H9 (cell line): ENCODE measurements around the gene TRPV3. TPM values are rescaled to one million over a fixed set of nuclear protein-coding genes. Genes with fewer than 3 reads are reported as not detected.

ENCODE experiments used
- DNase-seq: peaks from one replicate; pipeline ENCODE4 v3.0.0-alpha.2; 2017
- H2AFZ ChIP-seq: one replicate; pipeline ENCODE4 v1.6.1; 2013; ENCODE audit warnings: mild to moderate bottlenecking, low read length, control low read depth, moderate library complexity
- H2AK5ac ChIP-seq: 2 replicates; pipeline ENCODE4 v1.6.1; 2013; ENCODE audit warnings: low read length, control low read depth, mixed read lengths; ENCODE audit not compliant: insufficient read length
- H2BK120ac ChIP-seq: one replicate; pipeline ENCODE4 v1.6.1; 2013; ENCODE audit warnings: low read depth, mild to moderate bottlenecking, low read length, control low read depth, inconsistent platforms; ENCODE audit not compliant: poor library complexity, severe bottlenecking
- H2BK12ac ChIP-seq: 2 replicates; pipeline ENCODE4 v1.6.1; 2013; ENCODE audit warnings: low read length, control low read depth, mixed read lengths, low read depth; ENCODE audit not compliant: insufficient read length
- H2BK15ac ChIP-seq: 2 replicates; pipeline ENCODE4 v1.6.1; 2013; ENCODE audit warnings: low read depth, low read length, control low read depth
- H2BK20ac ChIP-seq: one replicate; pipeline ENCODE4 v1.6.1; 2013; ENCODE audit warnings: low read depth, mild to moderate bottlenecking, low read length, control low read depth, inconsistent platforms; ENCODE audit not compliant: poor library complexity, severe bottlenecking
- H2BK5ac ChIP-seq: 2 replicates; pipeline ENCODE4 v1.6.1; 2013; ENCODE audit warnings: low read length, control low read depth, mixed read lengths; ENCODE audit not compliant: insufficient read length
- H3K14ac ChIP-seq: 2 replicates; pipeline ENCODE4 v1.6.1; 2013; ENCODE audit warnings: low read length, control low read depth; ENCODE audit not compliant: insufficient read depth
- H3K18ac ChIP-seq: 2 replicates; pipeline ENCODE4 v1.6.1; 2013; ENCODE audit warnings: low read depth, mild to moderate bottlenecking, mixed read lengths, low read length, control low read depth; ENCODE audit not compliant: insufficient read length
- H3K23ac ChIP-seq: 2 replicates; pipeline ENCODE4 v1.6.1; 2013; ENCODE audit warnings: low read length, control low read depth, mixed read lengths, low read depth; ENCODE audit not compliant: insufficient read length
- H3K23me2 ChIP-seq: 2 replicates; pipeline ENCODE4 v1.6.1; 2013; ENCODE audit warnings: low read depth, mild to moderate bottlenecking, mixed read lengths, low read length, control low read depth; ENCODE audit not compliant: insufficient read length, poor library complexity, severe bottlenecking
- H3K27ac ChIP-seq: 2 replicates; pipeline ENCODE4 v1.5.1; 2013; ENCODE audit warnings: low read length, control low read depth, mixed read lengths, low read depth; ENCODE audit not compliant: insufficient read length
- H3K27me3 ChIP-seq: 2 replicates; pipeline ENCODE4 v1.6.1; 2013; ENCODE audit warnings: low read length, control low read depth, inconsistent platforms; ENCODE audit not compliant: insufficient read depth
- H3K4ac ChIP-seq: 2 replicates; pipeline ENCODE4 v1.6.1; 2013; ENCODE audit warnings: low read depth, mild to moderate bottlenecking, control low read depth, inconsistent platforms, low read length, moderate library complexity
- H3K4me1 ChIP-seq: 2 replicates; pipeline ENCODE4 v1.6.1; 2013; ENCODE audit warnings: low read length, control low read depth, inconsistent platforms; ENCODE audit not compliant: insufficient read depth
- H3K4me2 ChIP-seq: 2 replicates; pipeline ENCODE4 v1.6.1; 2013; ENCODE audit warnings: low read length, control low read depth, mixed read lengths; ENCODE audit not compliant: insufficient read length, insufficient read depth
- H3K56ac ChIP-seq: 2 replicates; pipeline ENCODE4 v1.6.1; 2013; ENCODE audit warnings: low read depth, mild to moderate bottlenecking, mixed read lengths, low read length, control low read depth; ENCODE audit not compliant: insufficient read length
- H3K79me1 ChIP-seq: 2 replicates; pipeline ENCODE4 v1.6.1; 2013; ENCODE audit warnings: low read depth, mild to moderate bottlenecking, moderate library complexity, low read length, control low read depth, inconsistent platforms; ENCODE audit not compliant: insufficient read depth, poor library complexity, severe bottlenecking
- H3K79me2 ChIP-seq: 2 replicates; pipeline ENCODE4 v1.6.1; 2013; ENCODE audit warnings: low read length, control low read depth, inconsistent platforms; ENCODE audit not compliant: insufficient read depth
- H3K9ac ChIP-seq: 2 replicates; pipeline ENCODE4 v1.6.1; 2013; ENCODE audit warnings: low read length, control low read depth, mixed read lengths; ENCODE audit not compliant: insufficient read length; ENCODE audit errors: extremely low read depth
- H3K9me3 ChIP-seq: one replicate; pipeline ENCODE4 v1.6.1; 2013; ENCODE audit warnings: low read depth, low read length, inconsistent platforms; ENCODE audit not compliant: control insufficient read depth
- H3T11ph ChIP-seq: one replicate; pipeline ENCODE4 v1.6.1; 2013; ENCODE audit warnings: mild to moderate bottlenecking, low read length, control low read depth, inconsistent platforms
- H4K20me1 ChIP-seq: one replicate; pipeline ENCODE4 v1.6.1; 2013; ENCODE audit not compliant: control insufficient read depth, insufficient read length, insufficient read depth
- H4K5ac ChIP-seq: 2 replicates; pipeline ENCODE4 v1.6.1; 2013; ENCODE audit warnings: low read depth, mild to moderate bottlenecking, mixed read lengths, low read length, control low read depth; ENCODE audit not compliant: insufficient read length
- H4K8ac ChIP-seq: replicated peaks from 2 replicates; pipeline ENCODE4 v1.6.1; 2013; ENCODE audit warnings: low read length, control low read depth, mixed read lengths, low read depth; ENCODE audit not compliant: insufficient read length
- H4K91ac ChIP-seq: 2 replicates; pipeline ENCODE4 v1.6.1; 2013; ENCODE audit warnings: low read depth, mild to moderate bottlenecking, moderate library complexity, mixed read lengths, low read length, control low read depth; ENCODE audit not compliant: insufficient read length
- H3K27ac Mint-ChIP-seq, 3 experiments: 2 replicates in 2 of 3; 3 replicates in 1 of 3; pipeline ENCODE4 v1.8.0; 2020 to 2021; ENCODE audit warnings: mixed read lengths in 3 of 3, mild to moderate bottlenecking in 1 of 3, moderate library complexity in 1 of 3
- H3K27me3 Mint-ChIP-seq: 2 replicates; pipeline ENCODE4 v1.8.0; 2021; ENCODE audit warnings: low read depth, mild to moderate bottlenecking, moderate library complexity, mixed read lengths
- H3K36me3 Mint-ChIP-seq, 3 experiments: 2 replicates in 2 of 3; 3 replicates in 1 of 3; pipeline ENCODE4 v1.8.0; 2020 to 2021; ENCODE audit warnings: low read depth in 3 of 3, mixed read lengths in 3 of 3; ENCODE audit not compliant: insufficient read depth in 1 of 3
- H3K4me1 Mint-ChIP-seq, 2 experiments: 2 replicates each; pipeline ENCODE4 v1.8.0; 2020; ENCODE audit warnings: mixed read lengths in 2 of 2
- H3K4me3 Mint-ChIP-seq, 2 experiments: 2 replicates in 1 of 2; 3 replicates in 1 of 2; pipeline ENCODE4 v1.8.0; 2020 to 2021; ENCODE audit warnings: mild to moderate bottlenecking in 2 of 2, mixed read lengths in 2 of 2, moderate library complexity in 1 of 2
- H3K9me3 Mint-ChIP-seq, 2 experiments: 2 replicates in 1 of 2; 3 replicates in 1 of 2; pipeline ENCODE4 v1.8.0; 2020; ENCODE audit warnings: mild to moderate bottlenecking in 2 of 2, mixed read lengths in 2 of 2, moderate library complexity in 1 of 2
- WGBS: extraction: QIAGEN DNeasy Blood & Tissue Kit; methylation state at CpG from one replicate; pipeline ENCODE4 v1.1.7; 2013; ENCODE audit warnings: missing lambda C conversion rate, low lambda C conversion rate, mixed read lengths; ENCODE audit not compliant: insufficient read length; ENCODE audit errors: extremely low coverage; 5-methylcytosine and 5-hydroxymethylcytosine counted together
- total RNA-seq: library from RNA; stranded (reverse); gene quantifications from 2 replicates; pipeline ENCODE4 v1.2.1, GENCODE V29; 2021
- TF ChIP-seq, protein P1 (sequence below): fragments of 200-600 bp; sonication (generic); conservative IDR thresholded peaks from 3 replicates; pipeline ENCODE4 v1.8.0; 2021; ENCODE audit warnings: antibody characterized with exemption, mild to moderate bottlenecking

Gene TRPV3
- total RNA-seq, 1 experiment from 2014 or later, result 0.63 TPM

DNA sequence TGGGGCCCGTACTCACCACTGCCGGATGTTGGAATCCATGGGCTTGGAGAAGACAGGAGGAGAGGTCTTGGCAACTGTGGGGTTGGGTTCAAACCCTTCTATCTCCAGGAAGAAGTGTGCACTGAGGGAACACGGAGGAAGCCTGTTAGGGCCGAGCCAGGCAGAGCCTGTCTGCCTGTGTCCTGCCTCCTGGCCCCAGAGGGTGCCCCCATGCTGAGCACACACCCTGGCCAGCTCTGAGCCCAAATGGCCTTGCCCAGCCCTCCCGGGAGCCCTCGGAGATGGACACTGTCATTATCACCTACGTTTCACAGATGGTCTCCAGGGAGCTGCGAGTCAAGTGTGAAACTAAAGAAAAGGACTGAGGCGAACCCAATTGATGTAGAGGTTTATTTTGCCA, 12.5 kb downstream of the TRPV3 start:
- no peaks in the 10 kb centered on the region for H3K27me3 ChIP-seq
- H3K27me3 Mint-ChIP-seq, result peaks cover under 1% of the 10 kb centered on the region; the same call in 1 of the 2 replicates
- no peak overlapping the region for H3K18ac ChIP-seq
- H3K27ac ChIP-seq, result no peak overlapping the region
- no peak overlapping the region for H3T11ph ChIP-seq
- H2BK12ac ChIP-seq, result no peak overlapping the region
- H3K4me1 Mint-ChIP-seq, result no peaks in the 10 kb centered on the region
- H2BK120ac ChIP-seq, result no peak overlapping the region
- WGBS, result no CpG with 5 or more reads among the region's 9 CpGs
- no peaks in the 10 kb centered on the region for H3K79me2 ChIP-seq
- no peaks in the 10 kb centered on the region for H3K4me1 ChIP-seq
- no peak overlapping the region for H4K5ac ChIP-seq
- no peak overlapping the region for H4K8ac ChIP-seq
- H2BK5ac ChIP-seq, result no peak overlapping the region
- no peak overlapping the region for H3K56ac ChIP-seq
- no peak overlapping the region for H3K9ac ChIP-seq
- no peak overlapping the region for H3K23ac ChIP-seq
- H3K14ac ChIP-seq, result no peak overlapping the region
- H3K23me2 ChIP-seq, result no peaks in the 10 kb centered on the region
- H3K27ac Mint-ChIP-seq, result no peak overlapping the region
- H2BK20ac ChIP-seq, result no peak overlapping the region
- H3K36me3 Mint-ChIP-seq, result peaks cover 0 to 5% (median 0%) of the 10 kb centered on the region in 3 experiments; a peak in 2 of 7 replicates
- TF ChIP-seq, protein P1, sequence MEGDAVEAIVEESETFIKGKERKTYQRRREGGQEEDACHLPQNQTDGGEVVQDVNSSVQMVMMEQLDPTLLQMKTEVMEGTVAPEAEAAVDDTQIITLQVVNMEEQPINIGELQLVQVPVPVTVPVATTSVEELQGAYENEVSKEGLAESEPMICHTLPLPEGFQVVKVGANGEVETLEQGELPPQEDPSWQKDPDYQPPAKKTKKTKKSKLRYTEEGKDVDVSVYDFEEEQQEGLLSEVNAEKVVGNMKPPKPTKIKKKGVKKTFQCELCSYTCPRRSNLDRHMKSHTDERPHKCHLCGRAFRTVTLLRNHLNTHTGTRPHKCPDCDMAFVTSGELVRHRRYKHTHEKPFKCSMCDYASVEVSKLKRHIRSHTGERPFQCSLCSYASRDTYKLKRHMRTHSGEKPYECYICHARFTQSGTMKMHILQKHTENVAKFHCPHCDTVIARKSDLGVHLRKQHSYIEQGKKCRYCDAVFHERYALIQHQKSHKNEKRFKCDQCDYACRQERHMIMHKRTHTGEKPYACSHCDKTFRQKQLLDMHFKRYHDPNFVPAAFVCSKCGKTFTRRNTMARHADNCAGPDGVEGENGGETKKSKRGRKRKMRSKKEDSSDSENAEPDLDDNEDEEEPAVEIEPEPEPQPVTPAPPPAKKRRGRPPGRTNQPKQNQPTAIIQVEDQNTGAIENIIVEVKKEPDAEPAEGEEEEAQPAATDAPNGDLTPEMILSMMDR, result no peak
- no peak overlapping the region for H2BK15ac ChIP-seq
- no peak overlapping the region for H2AFZ ChIP-seq
- no peaks in the 10 kb centered on the region for H4K20me1 ChIP-seq
- no peak overlapping the region for H3K4me2 ChIP-seq
- no peak overlapping the region for H4K91ac ChIP-seq
- H3K9me3 Mint-ChIP-seq, result peaks cover 5 to 6% of the 10 kb centered on the region in 2 experiments; a peak in 3 of 5 replicates
- no peaks in the 10 kb centered on the region for H3K79me1 ChIP-seq
- H3K4me3 Mint-ChIP-seq, result no peak overlapping the region
- no peaks in the 10 kb centered on the region for H3K9me3 ChIP-seq
- no peak overlapping the region for H2AK5ac ChIP-seq
- DNase-seq, result no peak
- no peak overlapping the region for H3K4ac ChIP-seq
